Endothelial cell of umbilical vein (primary cell): ENCODE measurements around the gene TDRD3. TPM values are rescaled to one million over a fixed set of nuclear protein-coding genes. Genes with fewer than 3 reads are reported as not detected.

Experiments used
- BruUV-seq: library from RNA; stranded (reverse); fragments of 400-500 nt; replicated peaks from 2 replicates; lab custom pipeline; 2021; lab: Mats Ljungman, UMichigan
- CTCF ChIA-PET: fragments of 300-600, 350-600 bp; sonication (Branson Sonifier 250); formaldehyde crosslinking; loops from one replicate; lab custom pipeline; 2021; ENCODE audit warnings: antibody characterized with exemption, inconsistent platforms; lab: Charles Lee
- POLR2A ChIA-PET: fragments of 300-600, 350-600 bp; sonication (Branson Sonifier 250); formaldehyde crosslinking; loops from one replicate; lab custom pipeline; 2021; ENCODE audit warnings: antibody characterized with exemption, inconsistent platforms; lab: Charles Lee
- DNase-seq: peaks from one replicate; pipeline ENCODE4 v3.0.0-alpha.2; 2011; ENCODE audit warnings: low read depth, low spot score
- FAIRE-seq: peaks from 2 replicates; lab custom pipeline; 2011; peaks lifted over from hg19 to GRCh38; lab: Jason Lieb, UNC
- H2AFZ ChIP-seq: 2 replicates; pipeline ENCODE4 v1.6.0; 2012; ENCODE audit warnings: low read depth, low read length, control low read depth, inconsistent platforms
- H3K27ac ChIP-seq: 2 replicates; pipeline ENCODE4 v1.5.1; 2011; ENCODE audit warnings: low read depth, mild to moderate bottlenecking, control low read depth, low read length, moderate library complexity; ENCODE audit not compliant: insufficient read depth
- H3K27me3 ChIP-seq, 2 experiments: 2 replicates each; pipeline versions ENCODE4 v1.6.0 to v1.6.1; 2011; ENCODE audit warnings: low read length in 2 of 2, mixed read lengths in 1 of 2; ENCODE audit not compliant: control insufficient read depth in 2 of 2, insufficient read depth in 2 of 2
- H3K36me3 ChIP-seq, 2 experiments: 2 replicates in 1 of 2; 3 replicates in 1 of 2; pipeline ENCODE4 v1.5.1; 2011; ENCODE audit warnings: low read length in 2 of 2, mild to moderate bottlenecking in 1 of 2, moderate library complexity in 1 of 2; ENCODE audit not compliant: control insufficient read depth in 2 of 2, insufficient read depth in 2 of 2; ENCODE audit errors: extremely low read depth in 1 of 2
- H3K4me1 ChIP-seq: 3 replicates; pipeline ENCODE4 v1.5.1; 2011; ENCODE audit warnings: mild to moderate bottlenecking, low read length; ENCODE audit not compliant: control insufficient read depth, insufficient read depth; ENCODE audit errors: extremely low read depth
- H3K4me2 ChIP-seq: 2 replicates; pipeline ENCODE4 v1.6.1; 2011; ENCODE audit warnings: low read length, control low read depth, mixed read lengths; ENCODE audit not compliant: insufficient read depth
- H3K4me3 ChIP-seq, 3 experiments: fragments of 200-600 bp in 1 of 3; sonication (generic), shearing (Covaris generic) in 1 of 3; replicated peaks in 1 of 3; 2 replicates each; pipeline ENCODE4 v1.5.1; 2011 to 2016; ENCODE audit warnings: control low read depth in 3 of 3, low read length in 3 of 3, mild to moderate bottlenecking in 2 of 3, inconsistent platforms in 1 of 3, low read depth in 1 of 3, moderate library complexity in 1 of 3; ENCODE audit not compliant: insufficient read depth in 1 of 3
- H3K79me2 ChIP-seq: 2 replicates; pipeline ENCODE4 v1.6.0; 2012; ENCODE audit warnings: low read length, inconsistent platforms; ENCODE audit not compliant: control insufficient read depth, insufficient read depth
- H3K9ac ChIP-seq: replicated peaks from 2 replicates; pipeline ENCODE3; 2011; ENCODE audit warnings: low read length, control low read depth; ENCODE audit not compliant: insufficient read depth; ENCODE audit errors: extremely low read depth
- H3K9me1 ChIP-seq: replicated peaks from 3 replicates; pipeline ENCODE4 v1.6.0; 2011; ENCODE audit warnings: mild to moderate bottlenecking, low read length; ENCODE audit not compliant: control insufficient read depth, insufficient read depth; ENCODE audit errors: extremely low read depth
- H3K9me3 ChIP-seq: replicated peaks from 2 replicates; pipeline ENCODE4 v1.5.1; 2012; ENCODE audit warnings: low read length, inconsistent platforms; ENCODE audit not compliant: control insufficient read depth, insufficient read depth
- H4K20me1 ChIP-seq: replicated peaks from 2 replicates; pipeline ENCODE3; 2011; ENCODE audit warnings: mild to moderate bottlenecking, low read length; ENCODE audit not compliant: control insufficient read depth, insufficient read depth; ENCODE audit errors: extremely low read depth
- CTCF ChIP-seq, 2 donors: IDR thresholded peaks; 1 replicate in 1 of 2; 2 replicates in 1 of 2; pipeline ENCODE4 v1.5.1; 2011; ENCODE audit warnings: low read length in 2 of 2, mild to moderate bottlenecking in 2 of 2, moderate library complexity in 2 of 2, control low read depth in 1 of 2, inconsistent platforms in 1 of 2, low read depth in 1 of 2; ENCODE audit not compliant: insufficient read depth in 1 of 2; ENCODE audit errors: extremely low read depth in 1 of 2
- EZH2 ChIP-seq: IDR thresholded peaks from 2 replicates; pipeline ENCODE4 v1.6.1; 2012; ENCODE audit warnings: borderline replicate concordance, low read depth, mild to moderate bottlenecking, moderate library complexity, low read length, inconsistent platforms; ENCODE audit not compliant: severe bottlenecking
- FOS ChIP-seq: IDR thresholded peaks from 2 replicates; pipeline ENCODE4 v1.6.1; 2011; ENCODE audit warnings: mild to moderate bottlenecking, low read length, moderate library complexity, borderline replicate concordance; ENCODE audit not compliant: insufficient read depth
- GATA2 ChIP-seq: IDR thresholded peaks from 2 replicates; pipeline ENCODE4 v1.7.0; 2011; ENCODE audit warnings: low read depth, mild to moderate bottlenecking, moderate library complexity, mixed read lengths, low read length; ENCODE audit not compliant: insufficient read length, insufficient read depth
- JUN ChIP-seq: IDR thresholded peaks from 2 replicates; pipeline ENCODE4 v1.6.1; 2011; ENCODE audit warnings: borderline replicate concordance, low read depth; ENCODE audit not compliant: insufficient read length, insufficient read depth
- MAX ChIP-seq: IDR thresholded peaks from 2 replicates; pipeline ENCODE4 v1.6.1; 2011; ENCODE audit not compliant: insufficient read depth, insufficient read length
- MYC ChIP-seq: IDR thresholded peaks from one replicate; pipeline ENCODE4 v1.6.1; 2011; ENCODE audit warnings: mild to moderate bottlenecking, low read depth, low read length
- POLR2A ChIP-seq: IDR thresholded peaks from 2 replicates; pipeline ENCODE4 v1.6.1; 2012; ENCODE audit warnings: low read depth, mild to moderate bottlenecking, control low read depth, low read length
- POLR2AphosphoS5 ChIP-seq: IDR thresholded peaks from 2 replicates; pipeline ENCODE4 v1.6.1; 2012; ENCODE audit warnings: low read depth, mild to moderate bottlenecking, control low read depth, low read length, moderate library complexity; ENCODE audit not compliant: insufficient read depth
- dilution Hi-C: fragments of 300-500 bp; cut with MboI; formaldehyde crosslinking; loops from one replicate; pipeline ENCODE4 v1.15.0; 2019; ENCODE audit warnings: low sequenced_read_pairs; ENCODE audit not compliant: extremely low pct_ligation_motif_present
- intact Hi-C: fragments of 100-400 bp; cut with micrococcal nuclease; formaldehyde crosslinking; loops from one replicate; pipeline ENCODE4 v1.10.0; 2022
- polyA plus RNA-seq, 4 experiments: library from polyadenylated mRNA; depleted of rRNA in 3 of 4; stranded (reverse) in 3 of 4; unstranded in 1 of 4; fragments of >200 nt; gene quantifications; 2 replicates each; pipeline versions ENCODE4 v1.2.1 to v1.2.3, GENCODE V29; 2011 to 2012; ENCODE audit warnings: missing spikeins in 1 of 4
- total RNA-seq: library from RNA; stranded (reverse); gene quantifications from 2 replicates; pipeline ENCODE4 v1.2.3, GENCODE V29; 2021

TDRD3 gene
- total and polyA plus RNA-seq, 2 donors (not counting 3 experiments of a cell fraction or from before 2014, with no cell fraction given) = 3.0 to 16.3 TPM

- Histone ChIP-seq H3K27ac (no peak overlapping the region), H4K20me1 (no peaks in the 10 kb centered on the region), H3K27me3 (peaks cover 9% of the 10 kb centered on the region in 2 experiments), H3K79me2 (no peaks in the 10 kb centered on the region), H3K9me3 (no peaks in the 10 kb centered on the region), H3K4me1 (no peaks in the 10 kb centered on the region), H3K9ac (no peak overlapping the region), H3K4me2 (no peak overlapping the region), H3K4me3 (no peak overlapping the region), H3K36me3 (no peaks in the 10 kb centered on the region), H2AFZ (no peak overlapping the region), H3K9me1 (no peaks in the 10 kb centered on the region)
- no TSS peak for BruUV-seq
- ChIA-PET CTCF (no interaction called here), POLR2A (no interaction called here)
- dilution Hi-C loops = no loop called here
- FAIRE-seq (no peak), DNase-seq (no peak)
- no peak for TF ChIP-seq JUN
- TF ChIP-seq MYC = no peak
- TF ChIP-seq POLR2A = no peak
- intact Hi-C loops = no loop called here
Observed at GRCh38 chr13:60352644-60353043, 44.4 kb upstream of the TDRD3 start.

GRCh38 chr13:60355056-60355455 is 42.0 kb upstream of the TDRD3 start:
- H3K4me1 ChIP-seq = no peaks in the 10 kb centered on the region
- H3K4me3 ChIP-seq = no peak overlapping the region
- TF ChIP-seq POLR2AphosphoS5 (no peak), MAX (no peak), EZH2 (no peak), JUN (no peak), GATA2 (no peak), POLR2A (no peak), FOS (no peak), MYC (no peak), CTCF (IDR thresholded peaks at IDR 0.05; ENCODE audit: extremely low read depth in 1 of 2, insufficient read depth in 1 of 2, low read depth in 1 of 2, low read length in 2 of 2) (no peak)
- ChIA-PET POLR2A (no interaction called here), CTCF (interaction anchor here (0.9 to 2.4 kb wide), 5 partner anchors 9 to 76 kb away, joined by 3 to 10 read pairs (median 4); no protein-coding TSS in a partner anchor)
- intact Hi-C loops (no loop called here), dilution Hi-C loops (no loop called here)
- H3K9me1 ChIP-seq = no peaks in the 10 kb centered on the region
- H3K4me2 ChIP-seq = no peak overlapping the region
- no peak overlapping the region for H3K9ac ChIP-seq
- peak; percentile 15 for FAIRE-seq
- no peaks in the 10 kb centered on the region for H3K36me3 ChIP-seq
- no peaks in the 10 kb centered on the region for H3K9me3 ChIP-seq
- DNase-seq = no peak
- no peak overlapping the region for H2AFZ ChIP-seq
- H4K20me1 ChIP-seq = no peaks in the 10 kb centered on the region
- no peaks in the 10 kb centered on the region for H3K79me2 ChIP-seq
- H3K27ac ChIP-seq = no peak overlapping the region
- no TSS peak for BruUV-seq
- peaks cover 2% of the 10 kb centered on the region in 2 experiments for H3K27me3 ChIP-seq
